Lower leg skin (tissue), 4 donors: ENCODE data around the gene KRTAP4-4. TPM values are rescaled to one million over a fixed set of nuclear protein-coding genes. Genes with fewer than 3 reads are reported as not detected.
"Not testable (repeated sequence)": the region's sequence is repeated elsewhere in the genome, so short reads cannot be mapped to it uniquely, and the experiment has no call there.

Experiments used
- DNase-seq, 2 donors: peaks; one replicate each; pipeline ENCODE4 v3.0.0-alpha.2; 2019; ENCODE audit warnings: low spot score in 2 of 2
- H3K4me3 ChIP-seq: fragments of 200-600 bp; sonication (generic); 2 replicates; pipeline ENCODE4 v1.5.1; 2017; ENCODE audit warnings: mild to moderate bottlenecking, low read depth; ENCODE audit not compliant: poor library complexity, severe bottlenecking
- POLR2A ChIP-seq, 2 donors: fragments of 450-650 bp; IDR thresholded peaks; one replicate each; pipeline ENCODE4 v1.6.1; 2016 to 2017; ENCODE audit warnings: antibody characterized with exemption in 2 of 2, mild to moderate bottlenecking in 1 of 2, moderate library complexity in 1 of 2
- WGBS, 2 donors: methylation state at CpG; one replicate each; pipeline ENCODE4 v1.1.5; 2018; 5-methylcytosine and 5-hydroxymethylcytosine counted together
- intact Hi-C: fragments of 100-400 bp; cut with DNase I; formaldehyde crosslinking; loops from one replicate; pipeline ENCODE4 v1.15.0; 2023; ENCODE audit warnings: low total_unique reads
- total RNA-seq, 4 donors: library from RNA; depleted of rRNA; stranded (reverse); fragments of >200 nt; gene quantifications; one replicate each; pipeline ENCODE4 v1.1.0, GENCODE V29; 2016
- TF ChIP-seq, protein P1 (sequence below), 3 donors: fragments of 450-650 bp; IDR thresholded peaks; one replicate each; pipeline ENCODE4 v1.5.1; 2016; ENCODE audit warnings: antibody characterized with exemption in 3 of 3, mild to moderate bottlenecking in 3 of 3, moderate library complexity in 2 of 3

Gene KRTAP4-4
- total RNA-seq, 4 donors from 2014 or later, result 0.84 to 102 TPM; not detected in 2

DNA sequence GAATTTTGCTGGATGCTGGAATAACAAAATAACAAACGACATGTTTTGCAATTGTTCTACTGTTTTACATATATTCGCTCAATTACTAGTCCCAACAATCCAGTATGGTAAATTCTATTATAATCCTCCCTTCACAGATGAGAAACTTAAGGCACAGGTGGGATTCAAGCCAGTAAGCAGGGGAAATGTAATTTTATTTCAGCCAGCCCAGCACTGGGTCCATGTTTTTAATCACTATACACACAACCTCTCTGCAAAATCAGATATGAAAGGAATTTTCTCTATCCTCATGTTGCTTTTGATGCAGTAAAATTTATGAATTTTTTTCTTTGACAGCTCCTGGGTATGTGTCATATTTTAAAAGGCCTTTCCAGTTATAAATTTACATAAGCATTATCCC is 15.3 kb downstream of the KRTAP4-4 start:
- TF ChIP-seq, protein P1, sequence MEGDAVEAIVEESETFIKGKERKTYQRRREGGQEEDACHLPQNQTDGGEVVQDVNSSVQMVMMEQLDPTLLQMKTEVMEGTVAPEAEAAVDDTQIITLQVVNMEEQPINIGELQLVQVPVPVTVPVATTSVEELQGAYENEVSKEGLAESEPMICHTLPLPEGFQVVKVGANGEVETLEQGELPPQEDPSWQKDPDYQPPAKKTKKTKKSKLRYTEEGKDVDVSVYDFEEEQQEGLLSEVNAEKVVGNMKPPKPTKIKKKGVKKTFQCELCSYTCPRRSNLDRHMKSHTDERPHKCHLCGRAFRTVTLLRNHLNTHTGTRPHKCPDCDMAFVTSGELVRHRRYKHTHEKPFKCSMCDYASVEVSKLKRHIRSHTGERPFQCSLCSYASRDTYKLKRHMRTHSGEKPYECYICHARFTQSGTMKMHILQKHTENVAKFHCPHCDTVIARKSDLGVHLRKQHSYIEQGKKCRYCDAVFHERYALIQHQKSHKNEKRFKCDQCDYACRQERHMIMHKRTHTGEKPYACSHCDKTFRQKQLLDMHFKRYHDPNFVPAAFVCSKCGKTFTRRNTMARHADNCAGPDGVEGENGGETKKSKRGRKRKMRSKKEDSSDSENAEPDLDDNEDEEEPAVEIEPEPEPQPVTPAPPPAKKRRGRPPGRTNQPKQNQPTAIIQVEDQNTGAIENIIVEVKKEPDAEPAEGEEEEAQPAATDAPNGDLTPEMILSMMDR (IDR thresholded peaks at IDR 0.05), result no peak
- TF ChIP-seq POLR2A (IDR thresholded peaks at IDR 0.05), result no peak
- intact Hi-C loops, result no loop called here
- no peak overlapping the region for H3K4me3 ChIP-seq
- DNase-seq, result no peak
- WGBS, 2 donors, result 73 to 79% methylated on average over 2 of the region's 2 CpGs

GRCh38 chr17:41144846-41145245 is 15.7 kb downstream of the KRTAP4-4 start:
- H3K4me3 ChIP-seq, result no peak overlapping the region
- TF ChIP-seq, protein P1 (IDR thresholded peaks at IDR 0.05), result no peak
- no peak for TF ChIP-seq POLR2A (IDR thresholded peaks at IDR 0.05)
- DNase-seq, result no peak
- 92 to 94% methylated on average over 1 of the region's 1 CpG for WGBS, 2 donors
- intact Hi-C loops, result no loop called here

- intact Hi-C loops, result no loop called here
- TF ChIP-seq, protein P1 (IDR thresholded peaks at IDR 0.05), result no peak
- TF ChIP-seq POLR2A (IDR thresholded peaks at IDR 0.05), result no peak
- no peak overlapping the region for H3K4me3 ChIP-seq
- DNase-seq, result no peak
Observed at GRCh38 chr17:41141361-41141760, 19.2 kb downstream of the KRTAP4-4 start.

DNA sequence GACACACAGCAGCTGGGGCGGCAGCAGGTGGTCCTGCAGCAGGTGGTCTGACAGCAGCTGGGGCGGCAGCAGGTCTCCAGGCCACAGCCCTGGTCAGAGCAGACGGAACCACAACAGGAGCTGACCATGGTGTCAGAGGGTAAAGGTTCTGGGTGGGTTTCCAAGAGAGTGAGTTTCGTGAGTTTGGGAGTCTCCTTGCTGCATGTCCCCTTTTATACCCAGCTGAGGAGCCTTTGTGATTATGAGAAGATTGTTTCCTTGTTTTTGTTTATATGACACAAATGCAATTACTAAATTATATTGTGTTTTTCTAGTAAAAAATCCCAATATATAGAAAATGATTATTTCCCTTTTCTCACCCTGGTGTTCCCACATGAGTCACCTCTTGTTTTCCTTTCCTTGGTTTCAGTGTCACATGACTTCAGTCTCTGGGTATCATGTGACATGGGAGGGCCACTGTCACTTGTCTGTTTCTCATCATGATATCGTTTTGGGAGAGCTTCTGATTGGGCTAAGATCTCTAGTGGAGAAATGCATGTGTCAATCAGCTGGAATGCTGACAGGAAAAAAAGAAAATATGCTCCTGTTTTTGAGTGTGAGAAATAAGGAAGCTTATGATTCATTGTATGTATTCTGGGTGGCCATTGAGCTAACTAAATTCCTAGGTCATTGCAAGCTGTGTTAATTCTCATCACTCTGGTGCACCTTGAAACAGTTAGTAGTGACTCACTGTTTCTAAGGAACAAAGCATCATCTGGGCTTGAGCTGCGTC is 20.0 kb downstream of the KRTAP4-4 start, which contains the start of gene KRTAP4-6:
Gene KRTAP4-6 (minus strand): TSS at position 185 of the 772 bp plus-strand sequence. CDS start 57 bp downstream, at position 128.
- DNase-seq, result no peak
- H3K4me3 ChIP-seq, result no peak within 1 kb of the TSS
- TF ChIP-seq POLR2A (IDR thresholded peaks at IDR 0.05), result no peak
- TF ChIP-seq, protein P1 (IDR thresholded peaks at IDR 0.05), result no peak
- 77% methylated on average over 6 of the region's 6 CpGs for WGBS, 2 donors
- intact Hi-C loops, result no loop called here

GRCh38 chr17:41139865-41140264 is 20.7 kb downstream of the KRTAP4-4 start:
- DNase-seq, result not testable (repeated sequence)

GRCh38 chr17:41133880-41134735 is 26.4 kb downstream of the KRTAP4-4 start:
- intact Hi-C loops, result no loop called here
- WGBS, 2 donors, result 50 to 52% methylated on average over 2 of the region's 2 CpGs
- no peak overlapping the region for H3K4me3 ChIP-seq
- TF ChIP-seq, protein P1 (IDR thresholded peaks at IDR 0.05), result no peak
- TF ChIP-seq POLR2A (IDR thresholded peaks at IDR 0.05), result no peak
- no peak for DNase-seq

More at GRCh38 chr17:41139865-41140264, 20.7 kb downstream of the KRTAP4-4 start:
- H3K4me3 ChIP-seq, intact Hi-C loops: not testable (repeated sequence)
- WGBS, 2 donors, result 88 to 92% methylated on average over 11 to 12 of the region's 12 CpGs
